22Rv1 (cell line): Measurements from ENCODE around the gene CCDC39.

Experiments
- H3K27ac ChIP-seq: fragments of 450-650 bp; 2 replicates; pipeline ENCODE4 v1.5.1; 2017
- CTCF ChIP-seq: fragments of 450-650 bp; IDR thresholded peaks from 2 replicates; pipeline ENCODE4 v1.5.1; 2017; ENCODE audit warnings: mild to moderate bottlenecking
- ZFX ChIP-seq: fragments of 450-650 bp; IDR thresholded peaks from 2 replicates; pipeline ENCODE4 v1.6.1; 2017; ENCODE audit warnings: antibody characterized with exemption, borderline replicate concordance

The CCDC39 gene

DNA sequence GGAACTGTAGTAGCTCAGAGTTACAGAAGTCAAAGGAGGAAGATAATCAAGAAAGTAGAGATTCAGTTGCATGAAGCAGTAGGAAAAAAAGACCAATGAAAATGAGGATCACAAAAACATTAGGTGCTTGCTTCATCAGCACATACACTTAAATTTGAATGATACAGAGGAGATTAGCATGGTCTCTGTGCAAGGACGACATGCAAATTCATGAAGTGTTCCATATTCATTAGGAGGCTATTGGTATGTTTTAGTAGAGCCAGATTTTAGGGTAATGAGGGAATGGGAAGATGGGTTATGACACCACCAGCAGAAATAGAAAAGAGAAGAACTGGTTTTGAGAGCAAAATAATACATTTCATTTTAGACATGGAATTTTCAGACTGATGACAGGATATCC, 98.4 kb downstream of the CCDC39 start:
- no peak overlapping the region for H3K27ac ChIP-seq
- no peak for TF ChIP-seq CTCF

DNA sequence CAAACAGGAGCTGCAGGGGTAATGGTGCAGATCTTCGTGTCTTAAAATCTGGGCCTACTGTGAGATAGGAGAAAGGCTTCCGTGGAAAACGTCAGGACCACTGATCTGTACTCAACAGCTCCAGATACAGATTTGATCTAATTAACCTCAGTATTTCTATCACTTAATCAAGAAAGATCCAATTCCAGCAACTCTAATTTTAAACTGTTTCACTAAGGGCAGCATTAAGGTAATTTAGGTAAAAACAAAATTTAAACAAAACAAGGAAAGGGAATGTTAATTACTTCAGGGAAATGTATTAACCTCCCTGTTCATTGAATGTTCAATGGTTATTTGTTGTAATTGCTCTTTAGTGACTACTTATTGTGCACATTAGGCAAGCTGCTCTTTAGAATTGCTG, 103.7 kb downstream of the CCDC39 start:
- H3K27ac ChIP-seq, result no peak overlapping the region
- TF ChIP-seq ZFX (no peak), CTCF (no peak)

GRCh38 chr3:180571831-180572598, 107.3 kb downstream of the CCDC39 start:
- TF ChIP-seq CTCF, result no peak
- no peak for TF ChIP-seq ZFX
- no peak overlapping the region for H3K27ac ChIP-seq

GRCh38 chr3:180570238-180570637, 109.1 kb downstream of the CCDC39 start:
- no peak overlapping the region for H3K27ac ChIP-seq
- TF ChIP-seq ZFX (no peak), CTCF (no peak)

DNA sequence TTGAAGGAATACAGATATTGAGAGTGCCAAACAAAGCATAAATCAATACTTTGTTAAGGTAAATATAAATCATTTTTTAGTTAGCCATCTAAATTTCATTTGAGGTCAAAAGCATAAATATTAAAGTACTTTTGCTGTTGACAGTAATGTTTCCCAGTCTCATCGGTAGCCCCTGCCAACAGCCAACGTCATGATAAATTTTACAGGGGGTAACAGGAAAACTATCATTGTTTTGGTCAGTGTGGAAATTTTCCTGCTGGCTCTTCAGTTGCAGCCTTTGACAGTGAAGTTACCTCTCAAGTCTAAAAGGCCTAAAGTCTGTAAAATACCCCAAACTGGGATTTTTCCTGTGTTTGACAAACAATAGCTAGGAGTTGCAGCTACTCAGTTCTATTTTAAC, 114.6 kb downstream of the CCDC39 start:
- TF ChIP-seq ZFX (no peak), CTCF (no peak)

More for the DNA sequence above, 114.6 kb downstream of the CCDC39 start:
- H3K27ac ChIP-seq, result no peak overlapping the region
